ENCODE results near the gene KLLN.
A peak's percentile ranks its signal among the peaks of the same experiment; 100 is the strongest.
"Not testable (repeated sequence)": the region's sequence is repeated elsewhere in the genome, so short reads cannot be mapped to it uniquely, and the experiment has no call there.

Gene KLLN

GRCh38 chr10:87846711-87847110, 16.6 kb downstream of the KLLN start:
- not testable (repeated sequence) for H3K27ac Mint-ChIP-seq (ENCODE audit: low read depth); H3K27me3 Mint-ChIP-seq; H3K9me3 Mint-ChIP-seq; H3K36me3 Mint-ChIP-seq (ENCODE audit: insufficient read depth); ATAC-seq (replicated peaks; ENCODE audit: extremely low read depth, poor library complexity, severe bottlenecking); H3K4me3 Mint-ChIP-seq; DNase-seq (ENCODE audit: low spot score in 2 of 2); H3K4me1 Mint-ChIP-seq

GRCh38 chr10:87846023-87846422, 17.3 kb downstream of the KLLN start:
- Mint-ChIP-seq H3K4me1 (no peaks in the 10 kb centered on the region), H3K27ac (ENCODE audit: low read depth) (no peak overlapping the region), H3K36me3 (ENCODE audit: insufficient read depth) (no peaks in the 10 kb centered on the region), H3K4me3 (no peak overlapping the region), H3K9me3 (no peaks in the 10 kb centered on the region), H3K27me3 (no peaks in the 10 kb centered on the region)
- DNase-seq (ENCODE audit: low spot score in 2 of 2) (no peak), ATAC-seq (replicated peaks; ENCODE audit: extremely low read depth, poor library complexity, severe bottlenecking) (no peak)

GRCh38 chr10:87845624-87845998, 17.7 kb downstream of the KLLN start:
- no peaks in the 10 kb centered on the region for H3K27me3 Mint-ChIP-seq
- H3K4me1 Mint-ChIP-seq = no peaks in the 10 kb centered on the region
- no peaks in the 10 kb centered on the region for H3K36me3 Mint-ChIP-seq (ENCODE audit: insufficient read depth)
- no peaks in the 10 kb centered on the region for H3K9me3 Mint-ChIP-seq
- ATAC-seq (replicated peaks; ENCODE audit: extremely low read depth, poor library complexity, severe bottlenecking) (no peak), DNase-seq (ENCODE audit: low spot score in 2 of 2) (no peak)
- H3K27ac Mint-ChIP-seq (ENCODE audit: low read depth) = no peak overlapping the region
- no peak overlapping the region for H3K4me3 Mint-ChIP-seq

GRCh38 chr10:87844837-87845623, 18.3 kb downstream of the KLLN start:
- Mint-ChIP-seq H3K27ac (ENCODE audit: low read depth) (no peak overlapping the region), H3K27me3 (no peaks in the 10 kb centered on the region), H3K4me1 (no peaks in the 10 kb centered on the region), H3K4me3 (no peak overlapping the region), H3K36me3 (ENCODE audit: insufficient read depth) (no peaks in the 10 kb centered on the region), H3K9me3 (no peaks in the 10 kb centered on the region)
- no peak for ATAC-seq (replicated peaks; ENCODE audit: extremely low read depth, poor library complexity, severe bottlenecking)
- DNase-seq (ENCODE audit: low spot score in 2 of 2) = no peak

GRCh38 chr10:87843714-87844113, 19.6 kb downstream of the KLLN start:
- Mint-ChIP-seq H3K27ac (ENCODE audit: low read depth) (no peak overlapping the region), H3K9me3 (no peaks in the 10 kb centered on the region), H3K27me3 (no peaks in the 10 kb centered on the region), H3K36me3 (ENCODE audit: insufficient read depth) (no peaks in the 10 kb centered on the region), H3K4me3 (no peak overlapping the region), H3K4me1 (no peaks in the 10 kb centered on the region)
- ATAC-seq (replicated peaks; ENCODE audit: extremely low read depth, poor library complexity, severe bottlenecking) (no peak), DNase-seq (ENCODE audit: low spot score in 2 of 2) (no peak)

- Mint-ChIP-seq H3K36me3 (ENCODE audit: insufficient read depth) (no peaks in the 10 kb centered on the region), H3K27me3 (no peaks in the 10 kb centered on the region), H3K4me1 (no peaks in the 10 kb centered on the region), H3K4me3 (no peak overlapping the region), H3K9me3 (no peaks in the 10 kb centered on the region), H3K27ac (ENCODE audit: low read depth) (no peak overlapping the region)
- DNase-seq (ENCODE audit: low spot score in 2 of 2) (no peak), ATAC-seq (replicated peaks; ENCODE audit: extremely low read depth, poor library complexity, severe bottlenecking) (no peak)
These were observed 20.4 kb downstream of the KLLN start for GRCh38 chr10:87842776-87843497.

- H3K4me3 Mint-ChIP-seq = no peak overlapping the region
- no peak for DNase-seq (ENCODE audit: low spot score in 2 of 2)
These were observed 21.1 kb downstream of the KLLN start for GRCh38 chr10:87842220-87842641.

GRCh38 chr10:87841186-87841585, 22.1 kb downstream of the KLLN start:
- Mint-ChIP-seq H3K4me1 (no peaks in the 10 kb centered on the region), H3K36me3 (ENCODE audit: insufficient read depth) (no peaks in the 10 kb centered on the region), H3K9me3 (no peaks in the 10 kb centered on the region), H3K27ac (ENCODE audit: low read depth) (no peak overlapping the region), H3K4me3 (no peak overlapping the region), H3K27me3 (no peaks in the 10 kb centered on the region)
- DNase-seq (ENCODE audit: low spot score in 2 of 2) (no peak), ATAC-seq (replicated peaks; ENCODE audit: extremely low read depth, poor library complexity, severe bottlenecking) (no peak)

More at GRCh38 chr10:87842220-87842641, 21.1 kb downstream of the KLLN start:
- Mint-ChIP-seq H3K36me3 (ENCODE audit: insufficient read depth) (no peaks in the 10 kb centered on the region), H3K27me3 (no peaks in the 10 kb centered on the region), H3K4me1 (no peaks in the 10 kb centered on the region), H3K9me3 (no peaks in the 10 kb centered on the region), H3K27ac (ENCODE audit: low read depth) (no peak overlapping the region)
- no peak for ATAC-seq (replicated peaks; ENCODE audit: extremely low read depth, poor library complexity, severe bottlenecking)

- Mint-ChIP-seq H3K27ac (ENCODE audit: low read depth) (no peak overlapping the region), H3K9me3 (no peaks in the 10 kb centered on the region), H3K4me1 (no peaks in the 10 kb centered on the region), H3K36me3 (ENCODE audit: insufficient read depth) (no peaks in the 10 kb centered on the region), H3K4me3 (no peak overlapping the region), H3K27me3 (no peaks in the 10 kb centered on the region)
- no peak for ATAC-seq (replicated peaks; ENCODE audit: extremely low read depth, poor library complexity, severe bottlenecking)
- no peak for DNase-seq (ENCODE audit: low spot score in 2 of 2)
These were observed 24.7 kb downstream of the KLLN start for GRCh38 chr10:87838650-87839049.

GRCh38 chr10:87837445-87837844, 25.9 kb downstream of the KLLN start:
- no peaks in the 10 kb centered on the region for H3K9me3 Mint-ChIP-seq

GRCh38 chr10:87836098-87836497, 27.2 kb downstream of the KLLN start:
- no peak for ATAC-seq (replicated peaks; ENCODE audit: extremely low read depth, poor library complexity, severe bottlenecking)

More at GRCh38 chr10:87837445-87837844, 25.9 kb downstream of the KLLN start:
- DNase-seq (ENCODE audit: low spot score in 2 of 2) (no peak), ATAC-seq (replicated peaks; ENCODE audit: extremely low read depth, poor library complexity, severe bottlenecking) (no peak)
- no peak overlapping the region for H3K4me3 Mint-ChIP-seq
- H3K27ac Mint-ChIP-seq (ENCODE audit: low read depth) = no peak overlapping the region
- H3K4me1 Mint-ChIP-seq = no peaks in the 10 kb centered on the region
- no peaks in the 10 kb centered on the region for H3K27me3 Mint-ChIP-seq
- H3K36me3 Mint-ChIP-seq (ENCODE audit: insufficient read depth) = no peaks in the 10 kb centered on the region

GRCh38 chr10:87829986-87830729, 33.2 kb downstream of the KLLN start:
- Mint-ChIP-seq H3K36me3 (ENCODE audit: insufficient read depth) (no peaks in the 10 kb centered on the region), H3K27me3 (no peaks in the 10 kb centered on the region), H3K4me1 (peaks cover 35% of the 10 kb centered on the region), H3K27ac (ENCODE audit: low read depth) (no peak overlapping the region), H3K9me3 (no peaks in the 10 kb centered on the region), H3K4me3 (no peak overlapping the region)
- no peak for DNase-seq (ENCODE audit: low spot score in 2 of 2)
- peak; percentile 79 for ATAC-seq (replicated peaks; ENCODE audit: extremely low read depth, poor library complexity, severe bottlenecking)

More at GRCh38 chr10:87836098-87836497, 27.2 kb downstream of the KLLN start:
- Mint-ChIP-seq H3K27ac (ENCODE audit: low read depth) (no peak overlapping the region), H3K27me3 (no peaks in the 10 kb centered on the region), H3K4me3 (no peak overlapping the region), H3K36me3 (ENCODE audit: insufficient read depth) (no peaks in the 10 kb centered on the region), H3K9me3 (no peaks in the 10 kb centered on the region), H3K4me1 (no peaks in the 10 kb centered on the region)
- no peak for DNase-seq (ENCODE audit: low spot score in 2 of 2)
